OCI-LY7 (cell line): ENCODE data around the gene CHD3. TPM values are rescaled to one million over a fixed set of nuclear protein-coding genes. Genes with fewer than 3 reads are reported as not detected.
A peak's percentile ranks its signal among the peaks of the same experiment; 100 is the strongest.

Experiments
- BruUV-seq: library from RNA; stranded (reverse); fragments of 400-500 nt; replicated peaks from 2 replicates; lab custom pipeline; 2021; lab: Mats Ljungman, UMichigan
- CTCF ChIA-PET: fragments of 300-600 bp; sonication (Branson Sonifier 250); formaldehyde crosslinking; loops from one replicate; lab custom pipeline; 2022; ENCODE audit warnings: antibody characterized with exemption; ENCODE audit not compliant: unreplicated experiment; lab: Charles Lee
- POLR2A ChIA-PET: fragments of 300-600 bp; sonication (Branson Sonifier 250); formaldehyde crosslinking; loops from one replicate; lab custom pipeline; 2022; ENCODE audit warnings: antibody characterized with exemption; lab: Charles Lee
- DNase-seq: peaks from one replicate; pipeline ENCODE4 v3.0.0-alpha.2; 2015; ENCODE audit warnings: low spot score
- H2AFZ ChIP-seq: fragments of 200-600 bp; sonication (generic), shearing (Covaris generic); 2 replicates; pipeline ENCODE4 v1.6.1; 2014; ENCODE audit warnings: mild to moderate bottlenecking, antibody characterized with exemption, low read length, moderate library complexity
- H3K27ac ChIP-seq: fragments of 200-600 bp; sonication (generic); 2 replicates; pipeline ENCODE4 v1.5.1; 2014; ENCODE audit warnings: mixed run types, low read depth, mild to moderate bottlenecking, moderate library complexity, low read length, inconsistent platforms; ENCODE audit not compliant: poor library complexity, severe bottlenecking
- H3K36me3 ChIP-seq: fragments of 200-600 bp; sonication (generic); 2 replicates; pipeline ENCODE4 v1.6.1; 2014; ENCODE audit warnings: mild to moderate bottlenecking, antibody characterized with exemption, low read length, moderate library complexity, mixed read lengths; ENCODE audit not compliant: insufficient read depth
- H3K4me1 ChIP-seq: fragments of 200-600 bp; sonication (generic); 2 replicates; pipeline ENCODE4 v1.5.1; 2014; ENCODE audit warnings: mild to moderate bottlenecking, low read length; ENCODE audit not compliant: insufficient read depth, poor library complexity, severe bottlenecking
- H3K4me2 ChIP-seq: fragments of 200-600 bp; sonication (generic); 2 replicates; pipeline ENCODE4 v1.6.1; 2014; ENCODE audit warnings: mild to moderate bottlenecking, low read length
- H3K4me3 ChIP-seq: fragments of 200-600 bp; sonication (generic); 2 replicates; pipeline ENCODE4 v1.5.1; 2014; ENCODE audit warnings: mild to moderate bottlenecking, low read depth, low read length; ENCODE audit not compliant: poor library complexity, severe bottlenecking
- H3K79me2 ChIP-seq: fragments of 200-600 bp; sonication (generic); 2 replicates; pipeline ENCODE4 v1.6.1; 2016; ENCODE audit warnings: low read depth, mild to moderate bottlenecking, low read length, moderate library complexity, mixed read lengths; ENCODE audit not compliant: insufficient read depth
- H3K9me2 ChIP-seq: fragments of 200-600 bp; sonication (generic); 2 replicates; pipeline ENCODE4 v1.6.1; 2016; ENCODE audit warnings: mild to moderate bottlenecking, low read length, mixed read lengths; ENCODE audit not compliant: insufficient read depth
- H3K9me3 ChIP-seq: fragments of 200-600 bp; sonication (generic); 2 replicates; pipeline ENCODE4 v1.6.1; 2014; ENCODE audit warnings: mild to moderate bottlenecking, mixed run types, low read length, mixed read lengths
- H4K20me1 ChIP-seq: fragments of 200-600 bp; sonication (generic); 2 replicates; pipeline ENCODE4 v1.6.1; 2014; ENCODE audit warnings: mild to moderate bottlenecking, antibody characterized with exemption, low read length, moderate library complexity, mixed read lengths; ENCODE audit not compliant: insufficient read depth
- CTCF ChIP-seq: fragments of 200-600 bp; sonication (generic); conservative IDR thresholded peaks from 2 replicates; pipeline ENCODE4 v1.5.1; 2014; ENCODE audit warnings: mild to moderate bottlenecking, antibody characterized with exemption, low read length, moderate library complexity, mixed read lengths
- EZH2phosphoT487 ChIP-seq: fragments of 200-600 bp; sonication (generic); IDR thresholded peaks from 2 replicates; pipeline ENCODE4 v1.6.1; 2018; ENCODE audit warnings: low read depth, borderline replicate concordance, mild to moderate bottlenecking, mixed run types, antibody characterized with exemption, low read length, moderate library complexity, mixed read lengths
- intact Hi-C: fragments of 100-400 bp; cut with micrococcal nuclease; formaldehyde crosslinking; loops from one replicate; pipeline ENCODE4 v1.10.0; 2022; ENCODE audit not compliant: unreplicated experiment
- total RNA-seq, 2 experiments: library from RNA; depleted of rRNA in 1 of 2; stranded (reverse); fragments of >200 nt in 1 of 2; shearing (Covaris generic) in 1 of 2; gene quantifications; 2 replicates each; pipeline ENCODE4 v1.2.3, GENCODE V29; 2014 to 2022

Gene CHD3
- total RNA-seq, 2 experiments from 2014 or later = 42.5 to 126 TPM

- H3K27ac ChIP-seq = peak overlapping the region; percentile 70
- peak overlapping the region; percentile 54 for H2AFZ ChIP-seq
- no peak for DNase-seq
- H3K36me3 ChIP-seq = peaks cover 35% of the 10 kb centered on the region
- no peaks in the 10 kb centered on the region for H4K20me1 ChIP-seq
- H3K79me2 ChIP-seq = no peaks in the 10 kb centered on the region
- POLR2A ChIA-PET = interaction anchor here (2.1 kb wide), 1 partner anchor 18 kb away, joined by 5 read pairs; no protein-coding TSS in a partner anchor
- peaks cover 39% of the 10 kb centered on the region for H3K4me1 ChIP-seq
- H3K9me3 ChIP-seq = no peaks in the 10 kb centered on the region
- TF ChIP-seq EZH2phosphoT487 (no peak), CTCF (no peak)
- CTCF ChIA-PET = interaction anchor here (1.2 kb wide), 1 partner anchor 23 kb away, joined by 3 read pairs; no protein-coding TSS in a partner anchor
- H3K4me2 ChIP-seq = peak overlapping the region; percentile 100
- peak overlapping the region; percentile 76 for H3K4me3 ChIP-seq
- no peaks in the 10 kb centered on the region for H3K9me2 ChIP-seq
- no TSS peak for BruUV-seq
- intact Hi-C loops = loop anchor here (2.0 kb wide), 1 partner anchor 18 kb away; the partner anchor contains the start of gene CNTROB
Observed at GRCh38 chr17:7915179-7915610, 26.6 kb downstream of the CHD3 start.

GRCh38 chr17:7915611-7916384 is 27.2 kb downstream of the CHD3 start, which contains the start of gene RNF227:
Gene RNF227, minus strand, starts transcription at chr17:7916289. Its CDS starts 94 bp downstream, at chr17:7916195.
- intact Hi-C loops = loop anchor here (2.0 kb wide), 1 partner anchor 17 kb away; the partner anchor contains the start of gene CNTROB
- H4K20me1 ChIP-seq = no peaks in the 10 kb centered on the region
- ChIA-PET POLR2A (interaction anchor here (1.2 to 2.1 kb wide), 2 partner anchors 16 to 17 kb away, joined by 5 read pairs; partner anchors contain the start of genes CNTROB and TRAPPC1), CTCF (interaction anchor here (1.2 to 1.8 kb wide), 2 partner anchors 23 to 73 kb away, joined by 3 to 4 read pairs; no protein-coding TSS in a partner anchor)
- H3K79me2 ChIP-seq = no peaks in the 10 kb centered on the region
- BruUV-seq = no TSS peak
- peak within 1 kb of the TSS; percentile 76 for H3K4me3 ChIP-seq
- no peaks in the 10 kb centered on the region for H3K9me3 ChIP-seq
- TF ChIP-seq EZH2phosphoT487 (no peak), CTCF (no peak)
- H3K36me3 ChIP-seq = peaks cover 29% of the 10 kb centered on the region
- peak within 1 kb of the TSS; percentile 81 for H2AFZ ChIP-seq
- H3K4me1 ChIP-seq = peaks cover 39% of the 10 kb centered on the region
- DNase-seq = peak; percentile 83
- no peaks in the 10 kb centered on the region for H3K9me2 ChIP-seq
- H3K27ac ChIP-seq = peak within 1 kb of the TSS; percentile 70
- H3K4me2 ChIP-seq = peak within 1 kb of the TSS; percentile 100
